K562 (cell line): ENCODE data around the gene IFT122. TPM values are rescaled to one million over a fixed set of nuclear protein-coding genes. Genes with fewer than 3 reads are reported as not detected.

Experiments
- ATAC-seq: fragments of 200-7000 bp; cut with Tn5 transposase; 3 replicates; pipeline ENCODE4 v1.9.1; 2020; ENCODE audit warnings: moderate library complexity
- BruUV-seq: library from RNA; stranded (reverse); fragments of 400-500 nt; replicated peaks from 2 replicates; lab custom pipeline; 2021; lab: Mats Ljungman, UMichigan
- CTCF ChIA-PET: fragments of 300-600 bp; formaldehyde crosslinking; extraction: SDS; loops from one replicate; lab custom pipeline; 2021; ENCODE audit warnings: low intra/inter-chr PET ratio; lab: Yijun Ruan, JAX
- POLR2A ChIA-PET: fragments of 300-600, 350-650 bp; sonication (Branson Sonifier 250); formaldehyde crosslinking; extraction: SDS; loops from one replicate; lab custom pipeline; 2021; ENCODE audit warnings: antibody characterized with exemption, inconsistent platforms; lab: Yijun Ruan, JAX
- DNase-seq, 4 experiments: peaks; one replicate each; pipeline versions ENCODE4 v3.0.0 to v3.0.0-alpha.2; 2011 to 2018; ENCODE audit warnings: low spot score in 3 of 4, mixed read lengths in 3 of 4; ENCODE audit errors: extremely low read depth in 1 of 4
- FAIRE-seq: peaks from 2 replicates; lab custom pipeline; 2011; peaks lifted over from hg19 to GRCh38; lab: Jason Lieb, UNC
- H2AFZ ChIP-seq: 2 replicates; pipeline ENCODE4 v1.6.0; 2011; ENCODE audit warnings: low read depth, low read length, control low read depth, inconsistent platforms
- H3K27ac ChIP-seq: fragments of 200-600 bp; 3 replicates; pipeline ENCODE4 v1.8.0; 2011; ENCODE audit warnings: low read depth, mild to moderate bottlenecking, control low read depth, inconsistent platforms, low read length, moderate library complexity, mixed read lengths; ENCODE audit errors: extremely low read depth
- H3K27me3 ChIP-seq, 2 experiments: fragments of 300-600 bp in 1 of 2; 2 replicates in 1 of 2; 3 replicates in 1 of 2; pipeline versions ENCODE4 v1.6.0 to v1.8.0; 2011; ENCODE audit warnings: inconsistent platforms in 2 of 2, low read length in 2 of 2, mild to moderate bottlenecking in 1 of 2, mixed read lengths in 1 of 2, moderate library complexity in 1 of 2; ENCODE audit not compliant: control insufficient read depth in 2 of 2, insufficient read depth in 2 of 2
- H3K36me3 ChIP-seq: fragments of 300-600 bp; 3 replicates; pipeline ENCODE4 v1.8.0; 2011; ENCODE audit warnings: mild to moderate bottlenecking, low read length, inconsistent platforms; ENCODE audit not compliant: control insufficient read depth, insufficient read depth
- H3K4me1 ChIP-seq, 2 experiments: fragments of 200-600 bp in 1 of 2; replicated peaks in 1 of 2; 2 replicates in 1 of 2; 3 replicates in 1 of 2; pipeline versions ENCODE4 v1.5.1 to v1.8.0; 2011; ENCODE audit warnings: inconsistent platforms in 2 of 2, low read length in 2 of 2, mild to moderate bottlenecking in 1 of 2, mixed read lengths in 1 of 2, moderate library complexity in 1 of 2; ENCODE audit not compliant: control insufficient read depth in 2 of 2, insufficient read depth in 2 of 2
- H3K4me2 ChIP-seq: 2 replicates; pipeline ENCODE4 v1.6.1; 2011; ENCODE audit warnings: low read length, control low read depth, inconsistent platforms, mixed read lengths; ENCODE audit not compliant: insufficient read depth
- H3K4me3 ChIP-seq: fragments of 200-600 bp; sonication (generic), shearing (Covaris generic); 2 replicates; pipeline ENCODE4 v1.5.1; 2016; ENCODE audit warnings: control low read depth, inconsistent platforms
- H3K79me2 ChIP-seq: fragments of 200-600 bp; 3 replicates; pipeline ENCODE4 v1.8.0; 2011; ENCODE audit warnings: low read length, inconsistent platforms; ENCODE audit not compliant: control insufficient read depth, insufficient read depth
- H3K9ac ChIP-seq, 2 experiments: 2 replicates each; pipeline versions ENCODE4 v1.6.0 to v1.6.1; 2011; ENCODE audit warnings: low read depth in 2 of 2, low read length in 2 of 2, control low read depth in 1 of 2, inconsistent platforms in 1 of 2, mild to moderate bottlenecking in 1 of 2, mixed read lengths in 1 of 2; ENCODE audit not compliant: insufficient read depth in 1 of 2
- H3K9me1 ChIP-seq: one replicate; pipeline ENCODE4 v1.6.0; 2011; ENCODE audit warnings: inconsistent platforms, mild to moderate bottlenecking, low read length, moderate library complexity; ENCODE audit not compliant: control insufficient read depth, insufficient read depth
- H3K9me3 ChIP-seq: replicated peaks from 2 replicates; pipeline ENCODE4 v1.5.1; 2011; ENCODE audit warnings: low read depth, low read length, inconsistent platforms; ENCODE audit not compliant: control insufficient read depth, insufficient read depth
- H4K20me1 ChIP-seq: replicated peaks from 2 replicates; pipeline ENCODE4 v1.6.1; 2011; ENCODE audit warnings: low read length, inconsistent platforms, mixed read lengths; ENCODE audit not compliant: control insufficient read depth, insufficient read depth
- EHMT2 ChIP-seq: fragments of 450-650 bp; IDR thresholded peaks from 2 replicates; pipeline ENCODE4 v1.6.1; 2018; ENCODE audit warnings: antibody characterized with exemption
- MEIS2 ChIP-seq: fragments of 450-650 bp; IDR thresholded peaks from 2 replicates; pipeline ENCODE4 v1.6.1; 2014; ENCODE audit warnings: mild to moderate bottlenecking; ENCODE audit not compliant: partially characterized antibody
- WGBS: fragments of 100-300 bp; shearing (Covaris generic); methylation state at CpG from one replicate; pipeline ENCODE4 v1.1.6; 2016; ENCODE audit warnings: low coverage, mixed read lengths; ENCODE audit not compliant: insufficient coverage; ENCODE audit errors: missing lambda C conversion rate; 5-methylcytosine and 5-hydroxymethylcytosine counted together
- in situ Hi-C: fragments of 300-500 bp; cut with MboI; formaldehyde crosslinking; loops from 4 replicates; pipeline ENCODE4 v1.15.0; 2018; ENCODE audit warnings: inconsistent platforms, mixed read lengths
- intact Hi-C: fragments of 100-400 bp; cut with micrococcal nuclease; formaldehyde crosslinking; loops from 2 replicates; pipeline ENCODE4 v1.14.2; 2022
- polyA plus RNA-seq, 8 experiments: library from polyadenylated mRNA; depleted of rRNA in 4 of 8; stranded (reverse) in 5 of 8; unstranded in 3 of 8; fragments of >200 nt; fragmentation: Nextera tagmentation in 2 of 8; fragmentation: Illumina TruSeq in 1 of 8; extraction: Ambion mirVana in 2 of 8; extraction: Trizol in 1 of 8; gene quantifications; 2 replicates each; pipeline versions ENCODE4 v1.2.1 to v1.2.3, GENCODE V29; 2011 to 2014; ENCODE audit warnings: inconsistent platforms in 1 of 8, missing spikeins in 1 of 8
- total RNA-seq, 7 experiments: library from RNA; depleted of rRNA in 6 of 7; stranded (reverse); fragments of >200 nt in 6 of 7; fragmentation: Illumina TruSeq in 2 of 7; extraction: Trizol in 2 of 7; gene quantifications; 2 replicates each; pipeline versions ENCODE4 v1.2.1 to v1.2.3, GENCODE V29; 2011 to 2021; ENCODE audit warnings: low replicate concordance in 1 of 7
- TF ChIP-seq, protein P1 (sequence below), 2 experiments: fragments of 450-650 bp; IDR thresholded peaks; 2 replicates each; pipeline ENCODE4 v1.6.1; 2016; ENCODE audit warnings: mild to moderate bottlenecking in 2 of 2, borderline replicate concordance in 1 of 2, low read depth in 1 of 2, moderate library complexity in 1 of 2
- TF ChIP-seq, protein P2 (sequence below): fragments of 450-650 bp; IDR thresholded peaks from 2 replicates; pipeline ENCODE4 v1.6.1; 2016

The IFT122 gene
- total and polyA plus RNA-seq, 9 of the 15 experiments (the other 6 are each of a cell fraction or from before 2014, with no cell fraction given) = 2.4 to 11.5 (median 7.7) TPM

DNA sequence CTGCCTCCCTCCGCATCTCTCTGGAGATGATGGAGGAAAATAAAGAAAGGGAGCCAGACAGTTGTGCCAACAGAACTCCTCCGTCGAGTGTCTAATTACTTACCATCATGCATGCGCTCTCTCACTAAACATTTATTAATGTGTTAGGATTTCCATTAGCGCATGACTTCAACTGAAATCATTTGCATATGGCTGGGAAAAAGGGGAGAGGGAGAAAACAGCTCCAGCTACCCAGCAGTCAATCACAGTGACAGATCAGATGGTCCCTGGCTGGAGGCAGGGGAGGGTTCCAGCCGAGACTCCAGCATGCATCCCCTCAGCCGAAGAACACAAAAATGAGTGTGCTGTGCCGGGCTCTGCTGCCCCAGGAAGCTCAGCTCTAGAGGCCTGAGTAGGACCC, 81.6 kb downstream of the IFT122 start:
- no peak overlapping the region for H3K9ac ChIP-seq
- in situ Hi-C loops = no loop called here
- H3K9me3 ChIP-seq = no peaks in the 10 kb centered on the region
- no peaks in the 10 kb centered on the region for H3K9me1 ChIP-seq
- peaks cover 0 to 26% of the 10 kb centered on the region in 2 experiments; a peak in 2 of 5 replicates for H3K27me3 ChIP-seq
- no peak overlapping the region for H3K4me3 ChIP-seq
- H2AFZ ChIP-seq = no peak overlapping the region
- H4K20me1 ChIP-seq = no peaks in the 10 kb centered on the region
- POLR2A ChIA-PET = no interaction called here
- no peak overlapping the region for H3K4me2 ChIP-seq
- no peaks in the 10 kb centered on the region for H3K79me2 ChIP-seq
- CTCF ChIA-PET = no interaction called here
- BruUV-seq = no TSS peak
- no peak for ATAC-seq
- TF ChIP-seq, protein P1, sequence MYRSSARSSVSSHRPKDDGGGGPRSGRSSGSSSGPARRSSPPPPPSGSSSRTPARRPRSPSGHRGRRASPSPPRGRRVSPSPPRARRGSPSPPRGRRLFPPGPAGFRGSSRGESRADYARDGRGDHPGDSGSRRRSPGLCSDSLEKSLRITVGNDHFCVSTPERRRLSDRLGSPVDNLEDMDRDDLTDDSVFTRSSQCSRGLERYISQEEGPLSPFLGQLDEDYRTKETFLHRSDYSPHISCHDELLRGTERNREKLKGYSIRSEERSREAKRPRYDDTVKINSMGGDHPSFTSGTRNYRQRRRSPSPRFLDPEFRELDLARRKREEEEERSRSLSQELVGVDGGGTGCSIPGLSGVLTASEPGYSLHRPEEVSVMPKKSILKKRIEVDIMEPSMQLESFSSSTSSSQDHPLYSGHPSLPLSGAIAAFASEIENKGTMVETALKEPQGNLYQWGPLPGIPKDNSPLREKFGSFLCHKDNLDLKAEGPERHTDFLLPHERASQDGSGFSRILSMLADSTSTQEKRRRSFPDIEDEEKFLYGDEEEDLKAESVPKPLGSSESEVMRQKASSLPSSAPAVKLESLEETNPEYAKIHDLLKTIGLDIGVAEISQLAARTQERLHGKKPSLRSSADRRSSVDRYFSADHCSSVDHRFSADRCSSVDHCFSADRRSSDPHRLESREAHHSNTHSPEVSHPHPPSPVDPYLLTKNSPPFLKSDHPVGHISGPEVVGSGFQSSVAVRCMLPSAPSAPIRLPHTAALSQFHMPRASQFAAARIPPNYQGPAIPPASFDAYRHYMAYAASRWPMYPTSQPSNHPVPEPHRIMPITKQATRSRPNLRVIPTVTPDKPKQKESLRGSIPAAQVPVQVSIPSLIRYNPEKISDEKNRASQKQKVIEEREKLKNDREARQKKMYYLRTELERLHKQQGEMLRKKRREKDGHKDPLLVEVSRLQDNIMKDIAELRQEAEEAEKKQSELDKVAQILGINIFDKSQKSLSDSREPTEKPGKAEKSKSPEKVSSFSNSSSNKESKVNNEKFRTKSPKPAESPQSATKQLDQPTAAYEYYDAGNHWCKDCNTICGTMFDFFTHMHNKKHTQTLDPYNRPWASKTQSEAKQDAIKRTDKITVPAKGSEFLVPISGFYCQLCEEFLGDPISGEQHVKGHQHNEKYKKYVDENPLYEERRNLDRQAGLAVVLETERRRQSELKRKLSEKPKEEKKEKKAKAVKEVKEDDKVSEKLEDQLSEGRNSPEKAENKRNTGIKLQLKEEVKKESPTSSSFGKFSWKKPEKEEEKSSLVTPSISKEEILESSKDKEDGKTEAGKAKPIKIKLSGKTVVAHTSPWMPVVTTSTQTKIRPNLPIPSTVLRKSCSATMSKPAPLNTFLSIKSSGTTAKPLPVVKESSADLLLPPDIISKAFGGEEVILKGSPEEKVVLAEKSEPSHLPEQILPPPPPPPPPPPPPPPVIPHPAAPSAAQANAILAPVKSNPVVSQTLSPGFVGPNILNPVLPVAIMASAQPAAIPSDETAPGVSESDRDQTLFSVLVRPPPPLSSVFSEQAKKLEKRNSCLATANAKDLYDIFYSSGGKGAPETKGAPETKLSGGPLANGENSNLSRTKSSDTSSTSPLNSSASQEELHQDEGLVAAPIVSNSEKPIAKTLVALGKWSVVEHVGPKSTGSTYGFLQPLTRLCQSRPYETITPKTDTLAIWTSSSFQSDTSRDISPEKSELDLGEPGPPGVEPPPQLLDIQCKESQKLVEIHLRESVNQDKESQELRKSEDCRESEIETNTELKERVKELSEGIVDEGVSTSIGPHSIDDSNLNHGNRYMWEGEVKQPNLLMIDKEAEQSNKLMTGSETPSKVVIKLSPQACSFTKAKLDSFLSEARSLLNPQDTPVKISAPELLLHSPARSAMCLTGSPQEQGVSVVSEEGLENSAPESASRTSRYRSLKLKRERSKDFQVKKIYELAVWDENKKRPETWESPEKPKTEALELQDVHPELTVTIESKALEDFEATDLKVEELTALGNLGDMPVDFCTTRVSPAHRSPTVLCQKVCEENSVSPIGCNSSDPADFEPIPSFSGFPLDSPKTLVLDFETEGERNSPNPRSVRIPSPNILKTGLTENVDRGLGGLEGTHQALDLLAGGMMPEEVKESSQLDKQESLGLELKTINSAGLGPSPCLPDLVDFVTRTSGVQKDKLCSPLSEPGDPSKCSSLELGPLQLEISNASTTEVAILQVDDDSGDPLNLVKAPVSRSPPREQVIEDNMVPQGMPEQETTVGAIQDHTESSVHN (IDR thresholded peaks at IDR 0.05; ENCODE audit: borderline replicate concordance in 1 of 2, low read depth in 1 of 2) = no peak
- no peak for TF ChIP-seq EHMT2
- TF ChIP-seq, protein P2, sequence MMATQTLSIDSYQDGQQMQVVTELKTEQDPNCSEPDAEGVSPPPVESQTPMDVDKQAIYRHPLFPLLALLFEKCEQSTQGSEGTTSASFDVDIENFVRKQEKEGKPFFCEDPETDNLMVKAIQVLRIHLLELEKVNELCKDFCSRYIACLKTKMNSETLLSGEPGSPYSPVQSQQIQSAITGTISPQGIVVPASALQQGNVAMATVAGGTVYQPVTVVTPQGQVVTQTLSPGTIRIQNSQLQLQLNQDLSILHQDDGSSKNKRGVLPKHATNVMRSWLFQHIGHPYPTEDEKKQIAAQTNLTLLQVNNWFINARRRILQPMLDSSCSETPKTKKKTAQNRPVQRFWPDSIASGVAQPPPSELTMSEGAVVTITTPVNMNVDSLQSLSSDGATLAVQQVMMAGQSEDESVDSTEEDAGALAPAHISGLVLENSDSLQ = peak; percentile 12; the same call in 1 of the 2 replicates
- peak; percentile 5 for TF ChIP-seq MEIS2
- TF ChIP-seq, all 486 proteins: peak for 2
- intact Hi-C loops = no loop called here
- DNase-seq = no peak
- H3K36me3 ChIP-seq = no peaks in the 10 kb centered on the region
- 32% methylated on average over 8 of the region's 8 CpGs for WGBS
- no peak overlapping the region for H3K27ac ChIP-seq
- no peaks in the 10 kb centered on the region for H3K4me1 ChIP-seq
- FAIRE-seq = no peak
